IMR-90 (cell line): ENCODE results near the gene NCAPD3. TPM values are rescaled to one million over a fixed set of nuclear protein-coding genes. Genes with fewer than 3 reads are reported as not detected.

ENCODE experiments used
- ATAC-seq: fragments of 200-7000 bp; cut with Tn5 transposase; 2 replicates; pipeline ENCODE4 v1.9.1; 2020; ENCODE audit warnings: low read depth, mild to moderate bottlenecking, moderate library complexity
- BruUV-seq: library from RNA; stranded (reverse); fragments of 400-500 nt; replicated peaks from 2 replicates; lab custom pipeline; 2021; lab: Mats Ljungman, UMichigan
- CTCF ChIA-PET: fragments of 300-600 bp; formaldehyde crosslinking; extraction: SDS; loops from one replicate; lab custom pipeline; 2021; ENCODE audit warnings: antibody characterized with exemption; lab: Yijun Ruan, JAX
- POLR2A ChIA-PET: fragments of 300-600 bp; sonication (Branson Sonifier 250); formaldehyde crosslinking; loops from one replicate; lab custom pipeline; 2022; ENCODE audit warnings: antibody characterized with exemption; ENCODE audit not compliant: unreplicated experiment; lab: Charles Lee
- DNase-seq: peaks from one replicate; pipeline ENCODE4 v3.0.0; 2013
- H2AFZ ChIP-seq: replicated peaks from 2 replicates; pipeline ENCODE3; 2013; ENCODE audit warnings: low read length, mild to moderate bottlenecking; ENCODE audit not compliant: poor library complexity
- H2AK5ac ChIP-seq: 2 replicates; pipeline ENCODE4 v1.6.1; 2013; ENCODE audit warnings: low read depth, low read length, inconsistent platforms
- H2AK9ac ChIP-seq: replicated peaks from 2 replicates; pipeline ENCODE3; 2013; ENCODE audit warnings: mild to moderate bottlenecking, low read depth, low read length, moderate library complexity; ENCODE audit not compliant: poor library complexity
- H2BK120ac ChIP-seq: 2 replicates; pipeline ENCODE4 v1.6.1; 2013; ENCODE audit warnings: low read depth, low read length, inconsistent platforms
- H2BK15ac ChIP-seq: 3 replicates; pipeline ENCODE4 v1.6.1; 2013; ENCODE audit warnings: low read depth, low read length, inconsistent platforms
- H2BK20ac ChIP-seq: 2 replicates; pipeline ENCODE4 v1.6.1; 2013; ENCODE audit warnings: low read depth, mild to moderate bottlenecking, inconsistent platforms, low read length, moderate library complexity
- H2BK5ac ChIP-seq: 2 replicates; pipeline ENCODE4 v1.6.1; 2013; ENCODE audit warnings: mild to moderate bottlenecking, low read depth, low read length, inconsistent platforms; ENCODE audit not compliant: poor library complexity, severe bottlenecking
- H3K14ac ChIP-seq: replicated peaks from 2 replicates; pipeline ENCODE4 v1.6.1; 2013; ENCODE audit warnings: low read depth, low read length, inconsistent platforms
- H3K18ac ChIP-seq: 2 replicates; pipeline ENCODE4 v1.6.1; 2013; ENCODE audit warnings: low read depth, low read length, control low read depth
- H3K23ac ChIP-seq: 2 replicates; pipeline ENCODE4 v1.6.1; 2013; ENCODE audit warnings: low read depth, low read length, inconsistent platforms
- H3K27ac ChIP-seq: 2 replicates; pipeline ENCODE4 v1.5.1; 2013; ENCODE audit warnings: mild to moderate bottlenecking, control low read depth, low read length; ENCODE audit not compliant: insufficient read depth
- H3K27me3 ChIP-seq: 2 replicates; pipeline ENCODE4 v1.6.1; 2013; ENCODE audit warnings: low read length; ENCODE audit not compliant: control insufficient read depth, insufficient read depth
- H3K36me3 ChIP-seq: 2 replicates; pipeline ENCODE4 v1.6.1; 2013; ENCODE audit warnings: low read length, mixed read lengths; ENCODE audit not compliant: control insufficient read depth, insufficient read depth
- H3K4ac ChIP-seq: 2 replicates; pipeline ENCODE4 v1.6.1; 2013; ENCODE audit warnings: low read depth, low read length, inconsistent platforms
- H3K4me1 ChIP-seq: 2 replicates; pipeline ENCODE4 v1.6.1; 2013; ENCODE audit warnings: low read length, mixed read lengths; ENCODE audit not compliant: control insufficient read depth, insufficient read depth
- H3K4me2 ChIP-seq: 2 replicates; pipeline ENCODE4 v1.6.1; 2013; ENCODE audit warnings: low read depth, mild to moderate bottlenecking, control low read depth, low read length, moderate library complexity
- H3K4me3 ChIP-seq: 2 replicates; pipeline ENCODE4 v1.5.1; 2013; ENCODE audit warnings: low read depth, mild to moderate bottlenecking, control low read depth, low read length, moderate library complexity; ENCODE audit not compliant: insufficient read depth
- H3K56ac ChIP-seq: 2 replicates; pipeline ENCODE4 v1.6.1; 2013; ENCODE audit warnings: low read length, inconsistent platforms; ENCODE audit not compliant: insufficient read depth; ENCODE audit errors: extremely low read depth
- H3K79me1 ChIP-seq, 2 experiments: 2 replicates each; pipeline ENCODE4 v1.6.1; 2013; ENCODE audit warnings: low read length in 2 of 2, inconsistent platforms in 1 of 2, low read depth in 1 of 2
- H3K9ac ChIP-seq: 2 replicates; pipeline ENCODE4 v1.6.1; 2013; ENCODE audit warnings: low read depth, low read length, control low read depth
- H3K9me1 ChIP-seq: 2 replicates; pipeline ENCODE4 v1.6.1; 2013; ENCODE audit warnings: low read length, inconsistent platforms; ENCODE audit not compliant: insufficient read depth
- H3K9me3 ChIP-seq: 2 replicates; pipeline ENCODE4 v1.6.1; 2013; ENCODE audit warnings: low read length; ENCODE audit not compliant: control insufficient read depth, insufficient read depth
- H4K20me1 ChIP-seq: 2 replicates; pipeline ENCODE4 v1.6.1; 2013; ENCODE audit warnings: low read length, inconsistent platforms; ENCODE audit not compliant: insufficient read depth
- H4K5ac ChIP-seq: 2 replicates; pipeline ENCODE4 v1.6.1; 2013; ENCODE audit warnings: mild to moderate bottlenecking, low read depth, low read length, control low read depth
- H4K8ac ChIP-seq, 2 experiments: 2 replicates each; pipeline ENCODE4 v1.6.1; 2013; ENCODE audit warnings: low read depth in 2 of 2, low read length in 2 of 2, control low read depth in 1 of 2, inconsistent platforms in 1 of 2
- H4K91ac ChIP-seq: 2 replicates; pipeline ENCODE4 v1.6.1; 2013; ENCODE audit warnings: low read depth, low read length, inconsistent platforms; ENCODE audit not compliant: insufficient read depth
- CEBPB ChIP-seq: IDR thresholded peaks from 2 replicates; pipeline ENCODE4 v1.6.1; 2012; ENCODE audit warnings: low read depth, low read length, improper control_type of control experiment
- MXI1 ChIP-seq: IDR thresholded peaks from 2 replicates; pipeline ENCODE4 v1.6.1; 2012; ENCODE audit warnings: low read depth, mild to moderate bottlenecking, low read length, moderate library complexity, borderline replicate concordance
- WGBS, 2 experiments: methylation state at CpG; one replicate each; pipeline versions ENCODE4 v1.1.5 to v1.1.7; 2013; ENCODE audit warnings: missing lambda C conversion rate in 2 of 2; ENCODE audit not compliant: insufficient read length in 1 of 2; ENCODE audit errors: extremely low coverage in 2 of 2; 5-methylcytosine and 5-hydroxymethylcytosine counted together
- dilution Hi-C: fragments of 300-500 bp; cut with HindIII; formaldehyde crosslinking; loops from one replicate; pipeline ENCODE4 v1.14.3; 2018; ENCODE audit warnings: low sequenced_read_pairs; ENCODE audit not compliant: unreplicated experiment
- in situ Hi-C: fragments of 300-500 bp; cut with MboI; formaldehyde crosslinking; loops from 3 replicates; pipeline ENCODE4 v1.14.3; 2019; ENCODE audit warnings: low sequenced_read_pairs, inconsistent platforms, mixed read lengths
- intact Hi-C: fragments of 100-400 bp; cut with micrococcal nuclease; formaldehyde crosslinking; loops from 2 replicates; pipeline ENCODE4 v1.10.0; 2022
- polyA plus RNA-seq, 3 experiments: library from polyadenylated mRNA; depleted of rRNA; stranded (reverse); fragments of >200 nt; gene quantifications; 2 replicates each; pipeline ENCODE4 v1.2.3, GENCODE V29; 2012; ENCODE audit warnings: low replicate concordance in 1 of 3
- total RNA-seq: library from RNA; depleted of rRNA; stranded (reverse); fragments of >200 nt; gene quantifications from 2 replicates; pipeline ENCODE4 v1.2.3, GENCODE V29; 2012

NCAPD3 gene
- total and polyA plus RNA-seq, 2 of the 4 experiments (the other 2 are of a cell fraction) = 18.0 to 19.2 TPM

DNA sequence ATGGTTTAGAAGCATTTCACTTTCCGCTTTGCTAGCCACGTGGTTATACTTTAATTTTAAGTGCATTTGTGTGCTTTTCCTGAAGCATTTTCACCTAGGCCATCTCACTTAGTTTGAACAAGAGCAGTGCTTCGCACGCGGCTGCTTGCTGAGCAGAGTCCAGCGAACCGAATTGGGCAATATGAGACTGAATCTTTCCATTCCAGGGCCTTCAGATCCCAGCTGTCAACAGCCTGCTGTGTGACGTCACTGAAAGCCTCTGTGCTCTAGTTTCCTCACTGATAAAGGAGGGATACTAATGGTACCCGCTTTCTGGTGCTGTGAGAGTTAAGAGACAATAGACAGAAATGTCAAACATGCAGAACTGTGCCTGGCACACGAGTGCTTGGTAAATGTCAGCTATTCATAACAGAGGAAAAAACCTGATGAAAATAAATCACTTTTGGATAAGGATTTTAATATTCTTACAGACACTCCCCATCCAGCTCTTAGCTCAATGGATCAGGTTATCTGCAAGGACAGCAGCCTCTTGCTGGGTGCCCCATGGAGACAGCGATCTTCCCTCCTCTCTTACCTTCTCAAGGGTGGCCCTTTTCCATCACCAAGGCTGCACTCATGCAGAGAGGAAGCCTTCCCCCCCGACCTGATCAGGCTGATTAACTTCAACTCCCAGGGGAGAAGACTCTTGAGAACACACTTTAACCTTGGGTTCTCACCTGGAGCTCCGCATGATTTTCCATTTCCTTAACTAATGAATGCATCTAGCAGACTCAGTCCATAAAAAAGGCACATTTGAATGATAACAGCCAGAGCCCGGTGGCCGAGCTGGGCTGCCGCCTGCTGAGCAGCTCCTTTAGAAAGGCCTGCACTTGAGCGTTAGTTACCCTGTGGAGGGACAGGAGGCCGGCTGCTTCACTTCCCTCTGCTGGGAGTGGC is 48.9 kb upstream of the NCAPD3 start:
- Histone ChIP-seq H4K5ac (no peak overlapping the region), H2BK120ac (no peak overlapping the region), H4K20me1 (no peaks in the 10 kb centered on the region), H3K27ac (no peak overlapping the region), H3K56ac (no peak overlapping the region), H2BK5ac (no peak overlapping the region), H3K4me3 (no peak overlapping the region), H2BK20ac (no peak overlapping the region), H3K18ac (no peak overlapping the region), H3K4ac (no peak overlapping the region), H3K14ac (no peak overlapping the region), H2AK9ac (no peak overlapping the region), H3K9me3 (no peaks in the 10 kb centered on the region), H3K9ac (no peak overlapping the region), H2AK5ac (no peak overlapping the region), H3K9me1 (no peaks in the 10 kb centered on the region), H4K8ac (no peak overlapping the region), H3K36me3 (no peaks in the 10 kb centered on the region), H3K23ac (no peak overlapping the region), H3K79me1 (no peaks in the 10 kb centered on the region), H2BK15ac (no peak overlapping the region), H3K4me1 (peaks cover 1% of the 10 kb centered on the region; the same call in 1 of the 2 replicates), H4K91ac (no peak overlapping the region), H3K27me3 (peaks cover 59% of the 10 kb centered on the region), H2AFZ (no peak overlapping the region), H3K4me2 (no peak overlapping the region)
- no TSS peak for BruUV-seq
- TF ChIP-seq MXI1 (no peak), CEBPB (peak; percentile 67)
- DNase-seq = peak; percentile 61
- POLR2A ChIA-PET = no interaction called here
- in situ Hi-C loops (no loop called here), dilution Hi-C loops (no loop called here), intact Hi-C loops (no loop called here)
- peak; percentile 41; the same call in 1 of the 2 replicates for ATAC-seq
- no CpG with 5 or more reads among the region's 18 CpGs for WGBS, 2 experiments
- CTCF ChIA-PET = no interaction called here
